ENCODE data around the gene COG5.

Gene COG5

GRCh38 chr7:107345898-107346297 is 217.8 kb downstream of the COG5 start:
- no peak overlapping the region for H4K5ac ChIP-seq (ENCODE audit: low read length)
- no peak overlapping the region for H3K56ac ChIP-seq (ENCODE audit: low read length)
- no peak overlapping the region for H2BK15ac ChIP-seq (replicated peaks; ENCODE audit: low read depth)
- H3K79me1 ChIP-seq (ENCODE audit: low read length), result no peaks in the 10 kb centered on the region
- H3K9ac ChIP-seq (ENCODE audit: low read length), result no peak overlapping the region
- no peak overlapping the region for H2AK5ac ChIP-seq (ENCODE audit: low read length)
- no peaks in the 10 kb centered on the region for H3K36me3 ChIP-seq (ENCODE audit: control insufficient read depth, insufficient read depth, low read length)
- no peak for DNase-seq
- H3K27ac ChIP-seq (ENCODE audit: low read depth, low read length), result no peak overlapping the region
- H3K23ac ChIP-seq (ENCODE audit: low read length), result no peak overlapping the region
- no peaks in the 10 kb centered on the region for H3K27me3 ChIP-seq (ENCODE audit: insufficient read depth, low read length, poor library complexity)
- H3K4me1 ChIP-seq (ENCODE audit: control insufficient read depth, low read depth, low read length), result no peaks in the 10 kb centered on the region
- no peak overlapping the region for H3K4me3 ChIP-seq (ENCODE audit: low read length)
- no peak overlapping the region for H4K8ac ChIP-seq (ENCODE audit: low read depth, low read length)
- no peak overlapping the region for H3K4me2 ChIP-seq (ENCODE audit: low read length)
- H2BK120ac ChIP-seq (ENCODE audit: low read depth, low read length), result no peak overlapping the region
- no peak overlapping the region for H2BK5ac ChIP-seq (ENCODE audit: low read length)
- H3K4ac ChIP-seq (ENCODE audit: low read depth, low read length), result no peak overlapping the region
- no peaks in the 10 kb centered on the region for H3K79me2 ChIP-seq (ENCODE audit: control insufficient read depth, insufficient read depth, low read length)
- H3K18ac ChIP-seq (ENCODE audit: low read length), result no peak overlapping the region
- no CpG with 5 or more reads among the region's 1 CpG for WGBS (ENCODE audit: extremely low coverage, insufficient coverage, low lambda C conversion rate)

- Histone ChIP-seq H2AK5ac (ENCODE audit: low read length) (no peak overlapping the region), H3K18ac (ENCODE audit: low read length) (no peak overlapping the region), H4K8ac (ENCODE audit: low read depth, low read length) (no peak overlapping the region), H3K9ac (ENCODE audit: low read length) (no peak overlapping the region), H3K4ac (ENCODE audit: low read depth, low read length) (no peak overlapping the region), H4K5ac (ENCODE audit: low read length) (no peak overlapping the region), H3K27ac (ENCODE audit: low read depth, low read length) (no peak overlapping the region), H3K27me3 (ENCODE audit: insufficient read depth, low read length, poor library complexity) (no peaks in the 10 kb centered on the region), H3K4me3 (ENCODE audit: low read length) (no peak overlapping the region), H3K4me2 (ENCODE audit: low read length) (no peak overlapping the region), H3K79me1 (ENCODE audit: low read length) (no peaks in the 10 kb centered on the region), H3K79me2 (ENCODE audit: control insufficient read depth, insufficient read depth, low read length) (no peaks in the 10 kb centered on the region), H3K36me3 (ENCODE audit: control insufficient read depth, insufficient read depth, low read length) (no peaks in the 10 kb centered on the region), H3K4me1 (ENCODE audit: control insufficient read depth, low read depth, low read length) (no peaks in the 10 kb centered on the region), H2BK120ac (ENCODE audit: low read depth, low read length) (no peak overlapping the region), H3K23ac (ENCODE audit: low read length) (no peak overlapping the region), H2BK15ac (replicated peaks; ENCODE audit: low read depth) (no peak overlapping the region), H3K56ac (ENCODE audit: low read length) (no peak overlapping the region), H2BK5ac (ENCODE audit: low read length) (no peak overlapping the region)
- WGBS (ENCODE audit: extremely low coverage, insufficient coverage, low lambda C conversion rate), result no CpG with 5 or more reads among the region's 5 CpGs
- DNase-seq, result no peak
Observed at GRCh38 chr7:107344799-107345198, 218.9 kb downstream of the COG5 start.

GRCh38 chr7:107344286-107344685 is 219.4 kb downstream of the COG5 start:
- H3K4ac ChIP-seq (ENCODE audit: low read depth, low read length), result no peak overlapping the region
- H3K79me1 ChIP-seq (ENCODE audit: low read length), result no peaks in the 10 kb centered on the region
- no peak overlapping the region for H3K18ac ChIP-seq (ENCODE audit: low read length)
- H3K36me3 ChIP-seq (ENCODE audit: control insufficient read depth, insufficient read depth, low read length), result no peaks in the 10 kb centered on the region
- H3K4me3 ChIP-seq (ENCODE audit: low read length), result no peak overlapping the region
- no peak overlapping the region for H3K27ac ChIP-seq (ENCODE audit: low read depth, low read length)
- H3K79me2 ChIP-seq (ENCODE audit: control insufficient read depth, insufficient read depth, low read length), result no peaks in the 10 kb centered on the region
- no peak overlapping the region for H3K23ac ChIP-seq (ENCODE audit: low read length)
- WGBS (ENCODE audit: extremely low coverage, insufficient coverage, low lambda C conversion rate), result no CpG with 5 or more reads among the region's 4 CpGs
- no peak overlapping the region for H3K56ac ChIP-seq (ENCODE audit: low read length)
- H2BK120ac ChIP-seq (ENCODE audit: low read depth, low read length), result no peak overlapping the region
- DNase-seq, result no peak
- H3K9ac ChIP-seq (ENCODE audit: low read length), result no peak overlapping the region
- no peaks in the 10 kb centered on the region for H3K4me1 ChIP-seq (ENCODE audit: control insufficient read depth, low read depth, low read length)
- no peak overlapping the region for H3K4me2 ChIP-seq (ENCODE audit: low read length)
- H2AK5ac ChIP-seq (ENCODE audit: low read length), result no peak overlapping the region
- no peak overlapping the region for H2BK15ac ChIP-seq (replicated peaks; ENCODE audit: low read depth)
- no peaks in the 10 kb centered on the region for H3K27me3 ChIP-seq (ENCODE audit: insufficient read depth, low read length, poor library complexity)
- no peak overlapping the region for H2BK5ac ChIP-seq (ENCODE audit: low read length)
- no peak overlapping the region for H4K5ac ChIP-seq (ENCODE audit: low read length)
- no peak overlapping the region for H4K8ac ChIP-seq (ENCODE audit: low read depth, low read length)

GRCh38 chr7:107338080-107338479 is 225.6 kb downstream of the COG5 start:
- no peaks in the 10 kb centered on the region for H3K79me2 ChIP-seq (ENCODE audit: control insufficient read depth, insufficient read depth, low read length)
- H2AK5ac ChIP-seq (ENCODE audit: low read length), result no peak overlapping the region
- no peak overlapping the region for H3K9ac ChIP-seq (ENCODE audit: low read length)
- no peak overlapping the region for H4K5ac ChIP-seq (ENCODE audit: low read length)
- no peaks in the 10 kb centered on the region for H3K4me1 ChIP-seq (ENCODE audit: control insufficient read depth, low read depth, low read length)
- no peak overlapping the region for H3K4me2 ChIP-seq (ENCODE audit: low read length)
- no peak overlapping the region for H2BK5ac ChIP-seq (ENCODE audit: low read length)
- no peaks in the 10 kb centered on the region for H3K79me1 ChIP-seq (ENCODE audit: low read length)
- H3K27ac ChIP-seq (ENCODE audit: low read depth, low read length), result no peak overlapping the region
- no peak overlapping the region for H3K4me3 ChIP-seq (ENCODE audit: low read length)
- no peak overlapping the region for H2BK120ac ChIP-seq (ENCODE audit: low read depth, low read length)
- H3K23ac ChIP-seq (ENCODE audit: low read length), result no peak overlapping the region
- no peak overlapping the region for H3K56ac ChIP-seq (ENCODE audit: low read length)
- no peaks in the 10 kb centered on the region for H3K36me3 ChIP-seq (ENCODE audit: control insufficient read depth, insufficient read depth, low read length)
- WGBS (ENCODE audit: extremely low coverage, insufficient coverage, low lambda C conversion rate), result no CpG with 5 or more reads among the region's 1 CpG
- no peak overlapping the region for H2BK15ac ChIP-seq (replicated peaks; ENCODE audit: low read depth)
- H4K8ac ChIP-seq (ENCODE audit: low read depth, low read length), result no peak overlapping the region
- no peak overlapping the region for H3K18ac ChIP-seq (ENCODE audit: low read length)
- no peak overlapping the region for H3K4ac ChIP-seq (ENCODE audit: low read depth, low read length)
- H3K27me3 ChIP-seq (ENCODE audit: insufficient read depth, low read length, poor library complexity), result no peaks in the 10 kb centered on the region
- no peak for DNase-seq

GRCh38 chr7:107332488-107333269 is 231.0 kb downstream of the COG5 start:
- H2BK5ac ChIP-seq (ENCODE audit: low read length), result no peak overlapping the region
- no peak overlapping the region for H2BK15ac ChIP-seq (replicated peaks; ENCODE audit: low read depth)
- no peak overlapping the region for H3K27ac ChIP-seq (ENCODE audit: low read depth, low read length)
- H3K56ac ChIP-seq (ENCODE audit: low read length), result no peak overlapping the region
- H3K4me3 ChIP-seq (ENCODE audit: low read length), result no peak overlapping the region
- H3K9ac ChIP-seq (ENCODE audit: low read length), result no peak overlapping the region
- no peak for DNase-seq
- H3K4me1 ChIP-seq (ENCODE audit: control insufficient read depth, low read depth, low read length), result no peaks in the 10 kb centered on the region
- H3K4me2 ChIP-seq (ENCODE audit: low read length), result no peak overlapping the region
- H3K23ac ChIP-seq (ENCODE audit: low read length), result no peak overlapping the region
- no peaks in the 10 kb centered on the region for H3K36me3 ChIP-seq (ENCODE audit: control insufficient read depth, insufficient read depth, low read length)
- H2AK5ac ChIP-seq (ENCODE audit: low read length), result no peak overlapping the region
- no peak overlapping the region for H3K18ac ChIP-seq (ENCODE audit: low read length)
- no peaks in the 10 kb centered on the region for H3K27me3 ChIP-seq (ENCODE audit: insufficient read depth, low read length, poor library complexity)
- H3K4ac ChIP-seq (ENCODE audit: low read depth, low read length), result no peak overlapping the region
- no peak overlapping the region for H2BK120ac ChIP-seq (ENCODE audit: low read depth, low read length)
- no CpG with 5 or more reads among the region's 4 CpGs for WGBS (ENCODE audit: extremely low coverage, insufficient coverage, low lambda C conversion rate)
- H3K79me1 ChIP-seq (ENCODE audit: low read length), result no peaks in the 10 kb centered on the region
- H4K8ac ChIP-seq (ENCODE audit: low read depth, low read length), result no peak overlapping the region
- no peak overlapping the region for H4K5ac ChIP-seq (ENCODE audit: low read length)
- H3K79me2 ChIP-seq (ENCODE audit: control insufficient read depth, insufficient read depth, low read length), result no peaks in the 10 kb centered on the region

- H4K8ac ChIP-seq (ENCODE audit: low read depth, low read length), result no peak overlapping the region
- no peak for DNase-seq
- H3K4ac ChIP-seq (ENCODE audit: low read depth, low read length), result no peak overlapping the region
- H2AK5ac ChIP-seq (ENCODE audit: low read length), result no peak overlapping the region
- no peak overlapping the region for H3K4me2 ChIP-seq (ENCODE audit: low read length)
- H2BK5ac ChIP-seq (ENCODE audit: low read length), result no peak overlapping the region
- H2BK15ac ChIP-seq (replicated peaks; ENCODE audit: low read depth), result no peak overlapping the region
- H3K79me1 ChIP-seq (ENCODE audit: low read length), result no peaks in the 10 kb centered on the region
- no peaks in the 10 kb centered on the region for H3K27me3 ChIP-seq (ENCODE audit: insufficient read depth, low read length, poor library complexity)
- no peak overlapping the region for H3K27ac ChIP-seq (ENCODE audit: low read depth, low read length)
- no peak overlapping the region for H4K5ac ChIP-seq (ENCODE audit: low read length)
- no peak overlapping the region for H3K9ac ChIP-seq (ENCODE audit: low read length)
- no peak overlapping the region for H3K4me3 ChIP-seq (ENCODE audit: low read length)
- H3K4me1 ChIP-seq (ENCODE audit: control insufficient read depth, low read depth, low read length), result no peaks in the 10 kb centered on the region
- no peak overlapping the region for H3K23ac ChIP-seq (ENCODE audit: low read length)
- no peaks in the 10 kb centered on the region for H3K36me3 ChIP-seq (ENCODE audit: control insufficient read depth, insufficient read depth, low read length)
- no peak overlapping the region for H3K18ac ChIP-seq (ENCODE audit: low read length)
- H3K56ac ChIP-seq (ENCODE audit: low read length), result no peak overlapping the region
- no peaks in the 10 kb centered on the region for H3K79me2 ChIP-seq (ENCODE audit: control insufficient read depth, insufficient read depth, low read length)
- no peak overlapping the region for H2BK120ac ChIP-seq (ENCODE audit: low read depth, low read length)
Observed at GRCh38 chr7:107330478-107330877, 233.2 kb downstream of the COG5 start.

Data from mesendoderm (in vitro differentiated cells).